AG09319 (cell line): ENCODE results near the gene YWHAE.
"Not testable (repeated sequence)": the region's sequence is repeated elsewhere in the genome, so short reads cannot be mapped to it uniquely, and the experiment has no call there.

Source experiments
- DNase-seq: peaks from one replicate; pipeline ENCODE4 v3.0.0-alpha.2; 2010; ENCODE audit warnings: low read depth; ENCODE audit errors: extremely low read depth
- TF ChIP-seq, protein P1 (sequence below): IDR thresholded peaks from 2 replicates; pipeline ENCODE4 v1.5.1; 2011; ENCODE audit warnings: low read depth, mild to moderate bottlenecking, inconsistent platforms, low read length, moderate library complexity

The YWHAE gene

GRCh38 chr17:1386265-1386664 is 13.8 kb downstream of the YWHAE start:
- DNase-seq = no peak
- TF ChIP-seq, protein P1, sequence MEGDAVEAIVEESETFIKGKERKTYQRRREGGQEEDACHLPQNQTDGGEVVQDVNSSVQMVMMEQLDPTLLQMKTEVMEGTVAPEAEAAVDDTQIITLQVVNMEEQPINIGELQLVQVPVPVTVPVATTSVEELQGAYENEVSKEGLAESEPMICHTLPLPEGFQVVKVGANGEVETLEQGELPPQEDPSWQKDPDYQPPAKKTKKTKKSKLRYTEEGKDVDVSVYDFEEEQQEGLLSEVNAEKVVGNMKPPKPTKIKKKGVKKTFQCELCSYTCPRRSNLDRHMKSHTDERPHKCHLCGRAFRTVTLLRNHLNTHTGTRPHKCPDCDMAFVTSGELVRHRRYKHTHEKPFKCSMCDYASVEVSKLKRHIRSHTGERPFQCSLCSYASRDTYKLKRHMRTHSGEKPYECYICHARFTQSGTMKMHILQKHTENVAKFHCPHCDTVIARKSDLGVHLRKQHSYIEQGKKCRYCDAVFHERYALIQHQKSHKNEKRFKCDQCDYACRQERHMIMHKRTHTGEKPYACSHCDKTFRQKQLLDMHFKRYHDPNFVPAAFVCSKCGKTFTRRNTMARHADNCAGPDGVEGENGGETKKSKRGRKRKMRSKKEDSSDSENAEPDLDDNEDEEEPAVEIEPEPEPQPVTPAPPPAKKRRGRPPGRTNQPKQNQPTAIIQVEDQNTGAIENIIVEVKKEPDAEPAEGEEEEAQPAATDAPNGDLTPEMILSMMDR = no peak

GRCh38 chr17:1385861-1386260 is 14.2 kb downstream of the YWHAE start:
- DNase-seq = no peak
- TF ChIP-seq, protein P1 = no peak

- TF ChIP-seq, protein P1 = no peak
- no peak for DNase-seq
Observed at GRCh38 chr17:1384905-1385435, 15.1 kb downstream of the YWHAE start.

- TF ChIP-seq, protein P1 = no peak
- no peak for DNase-seq
Observed at GRCh38 chr17:1379930-1380313, 20.1 kb downstream of the YWHAE start.

DNA sequence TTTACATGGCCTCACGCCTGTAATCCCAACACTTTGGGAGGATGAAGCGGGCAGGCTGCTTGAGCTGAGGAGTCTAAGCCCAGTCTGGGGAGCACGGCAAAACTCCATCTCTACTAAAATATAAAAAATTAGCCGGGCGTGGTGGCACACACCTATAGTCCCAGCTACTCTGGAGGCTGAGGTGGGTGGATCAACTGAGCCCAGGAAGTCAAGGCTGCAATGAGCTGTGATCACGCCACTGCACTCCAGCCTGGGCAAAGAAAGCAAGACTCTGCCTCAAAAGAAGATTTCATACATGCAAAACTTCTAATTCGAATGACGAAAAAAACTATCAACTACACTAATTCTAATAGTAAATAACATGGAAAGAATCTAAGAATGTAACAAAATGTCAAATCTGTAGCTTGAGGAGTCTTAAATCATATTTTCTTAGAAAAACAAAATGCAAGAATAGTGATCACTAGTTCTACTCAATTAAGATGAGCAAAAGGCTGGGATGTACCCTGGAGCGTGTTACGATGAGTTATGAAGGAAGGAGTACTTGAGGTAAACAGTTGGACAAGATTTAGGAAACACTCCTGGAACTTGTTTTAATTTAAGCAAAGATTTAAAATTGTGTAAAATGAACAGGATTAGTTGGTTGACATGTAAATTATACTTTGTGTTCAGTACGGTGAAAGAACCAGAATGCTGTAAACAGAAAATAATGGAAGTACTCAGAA is 20.7 kb downstream of the YWHAE start:
- TF ChIP-seq, protein P1 = no peak
- no peak for DNase-seq

DNA sequence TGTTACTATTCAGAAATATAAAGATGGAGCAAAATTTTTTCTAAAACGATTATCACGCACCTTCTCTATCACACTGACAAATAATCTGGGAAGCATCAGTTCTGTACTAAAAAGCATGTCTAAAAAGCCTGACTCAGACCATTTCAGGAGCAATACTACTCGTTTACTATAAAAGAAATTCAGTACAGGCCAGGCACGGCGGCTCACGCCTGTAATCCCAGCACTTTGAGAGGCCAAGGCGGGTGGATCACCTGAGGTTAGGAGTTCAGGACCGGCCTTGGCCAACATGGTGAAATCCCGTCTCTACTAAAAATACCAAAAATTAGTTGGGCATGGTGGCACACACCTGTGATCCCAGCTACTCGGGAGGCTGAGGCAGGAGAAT is 21.6 kb downstream of the YWHAE start:
- not testable (repeated sequence) for DNase-seq

DNA sequence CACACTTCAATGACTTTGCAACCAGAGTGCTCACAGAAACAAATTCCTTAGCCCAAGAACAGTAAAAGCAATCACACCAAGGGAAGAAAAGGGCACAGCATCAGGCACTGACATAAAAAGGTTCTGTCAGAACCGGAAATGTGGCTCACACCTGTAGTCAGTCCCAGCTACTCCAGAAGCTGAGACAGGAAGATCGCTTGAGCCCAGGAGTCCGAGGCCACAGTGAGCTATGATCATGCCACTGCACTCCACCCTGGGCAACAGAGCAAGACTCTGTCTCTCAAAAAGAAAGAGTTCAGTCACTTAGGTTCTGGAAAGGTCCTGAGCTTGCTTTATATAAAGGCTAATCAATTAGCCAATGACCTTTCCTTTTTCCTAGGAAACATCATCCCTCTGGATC is 22.7 kb downstream of the YWHAE start:
- TF ChIP-seq, protein P1 = no peak
- no peak for DNase-seq

DNA sequence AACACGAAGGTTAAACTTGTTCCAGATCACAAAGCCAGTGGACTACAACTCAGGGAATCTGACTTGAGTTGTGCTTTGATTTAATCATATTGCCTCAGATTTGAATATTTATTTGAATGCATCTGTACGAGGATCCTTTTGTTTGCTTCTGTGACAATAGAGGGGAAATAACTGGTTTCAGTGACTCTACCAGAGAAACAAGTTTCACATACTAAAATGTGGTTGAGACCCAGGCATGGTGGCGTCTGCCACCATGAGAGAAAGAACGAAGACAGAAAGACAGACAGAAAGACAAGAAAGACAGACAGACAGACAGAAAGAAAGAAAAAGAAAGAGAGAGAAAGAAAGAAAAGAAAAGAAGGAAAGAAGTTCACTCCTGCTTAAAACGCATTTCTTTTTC is 24.0 kb downstream of the YWHAE start:
- TF ChIP-seq, protein P1 = no peak

More for the DNA sequence above, 24.0 kb downstream of the YWHAE start:
- no peak for DNase-seq
